ENCODE data around the gene LINS1.

Gene LINS1

DNA sequence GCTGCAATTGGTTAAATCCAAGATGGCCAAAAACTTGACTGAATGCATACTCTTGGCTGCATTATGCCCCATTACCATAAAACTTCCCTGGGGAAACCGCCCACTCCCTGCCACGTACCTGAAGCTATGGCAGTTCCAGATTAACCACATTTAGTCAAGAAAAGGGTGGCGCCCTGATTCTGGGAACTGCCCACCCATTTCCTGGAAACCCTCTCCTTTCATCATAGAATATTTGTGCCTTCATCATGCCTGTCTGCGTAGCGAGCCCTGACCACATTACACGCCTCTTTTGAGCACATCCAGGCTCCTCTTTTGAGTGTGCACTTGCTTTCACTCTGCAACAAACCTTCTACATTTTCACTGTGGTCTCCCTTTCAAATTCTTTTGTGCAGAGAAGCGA lies 5.2 kb downstream of the LINS1 start:
- H3K9me3 ChIP-seq (ENCODE audit: insufficient read depth, low read length) = peaks cover 6% of the 10 kb centered on the region; the same call in 1 of the 2 replicates
- H4K20me1 ChIP-seq (ENCODE audit: low read depth, low read length) = no peaks in the 10 kb centered on the region
- H3K9me2 ChIP-seq (replicated peaks; ENCODE audit: insufficient read depth, low read length) = no peaks in the 10 kb centered on the region
- TF ChIP-seq EZH2phosphoT487 (conservative IDR thresholded peaks at IDR 0.05; ENCODE audit: low read length) (no peak), CTCF (IDR thresholded peaks at IDR 0.05; ENCODE audit: insufficient read depth, low read length, poor library complexity, severe bottlenecking) (no peak)
- H3K4me3 ChIP-seq (ENCODE audit: insufficient read depth, low read length, poor library complexity, severe bottlenecking) = no peak overlapping the region
- H3K9ac ChIP-seq (ENCODE audit: low read length) = no peak overlapping the region
- no peak overlapping the region for H2AFZ ChIP-seq (ENCODE audit: low read depth, low read length, severe bottlenecking)
- no peak overlapping the region for H3K4me2 ChIP-seq (ENCODE audit: low read depth, low read length, poor library complexity, severe bottlenecking)
- H3K79me2 ChIP-seq (ENCODE audit: insufficient read depth, low read length) = peaks cover 91% of the 10 kb centered on the region
- no peaks in the 10 kb centered on the region for H3K27me3 ChIP-seq (ENCODE audit: low read length)
- no peak overlapping the region for H3K27ac ChIP-seq (ENCODE audit: low read depth, low read length)
- H3F3A ChIP-seq (ENCODE audit: insufficient read depth) = no peaks in the 10 kb centered on the region
- H3K36me3 ChIP-seq (ENCODE audit: low read length) = no peaks in the 10 kb centered on the region

- TF ChIP-seq EZH2phosphoT487 (conservative IDR thresholded peaks at IDR 0.05; ENCODE audit: low read length) = no peak
- no peak for TF ChIP-seq CTCF (IDR thresholded peaks at IDR 0.05; ENCODE audit: insufficient read depth, low read length, poor library complexity, severe bottlenecking)
- H3K27me3 ChIP-seq (ENCODE audit: low read length) = no peaks in the 10 kb centered on the region
- no peaks in the 10 kb centered on the region for H3K9me2 ChIP-seq (replicated peaks; ENCODE audit: insufficient read depth, low read length)
- no peak overlapping the region for H3K27ac ChIP-seq (ENCODE audit: low read depth, low read length)
- no peak overlapping the region for H3K4me3 ChIP-seq (ENCODE audit: insufficient read depth, low read length, poor library complexity, severe bottlenecking)
- H3K36me3 ChIP-seq (ENCODE audit: low read length) = no peaks in the 10 kb centered on the region
- no peaks in the 10 kb centered on the region for H4K20me1 ChIP-seq (ENCODE audit: low read depth, low read length)
- peaks cover 84% of the 10 kb centered on the region for H3K79me2 ChIP-seq (ENCODE audit: insufficient read depth, low read length)
- no peak overlapping the region for H2AFZ ChIP-seq (ENCODE audit: low read depth, low read length, severe bottlenecking)
- H3K9me3 ChIP-seq (ENCODE audit: insufficient read depth, low read length) = peaks cover 8% of the 10 kb centered on the region; the same call in 1 of the 2 replicates
- no peaks in the 10 kb centered on the region for H3F3A ChIP-seq (ENCODE audit: insufficient read depth)
- no peak overlapping the region for H3K9ac ChIP-seq (ENCODE audit: low read length)
- H3K4me2 ChIP-seq (ENCODE audit: low read depth, low read length, poor library complexity, severe bottlenecking) = no peak overlapping the region
Measured at GRCh38 chr15:100595964-100596363, 6.0 kb downstream of the LINS1 start.

GRCh38 chr15:100593431-100593830 lies 8.6 kb downstream of the LINS1 start:
- Histone ChIP-seq H3K36me3 (ENCODE audit: low read length) (no peaks in the 10 kb centered on the region), H2AFZ (ENCODE audit: low read depth, low read length, severe bottlenecking) (no peak overlapping the region), H3K4me3 (ENCODE audit: insufficient read depth, low read length, poor library complexity, severe bottlenecking) (no peak overlapping the region), H3K4me2 (ENCODE audit: low read depth, low read length, poor library complexity, severe bottlenecking) (no peak overlapping the region), H4K20me1 (ENCODE audit: low read depth, low read length) (no peaks in the 10 kb centered on the region), H3K9me3 (ENCODE audit: insufficient read depth, low read length) (peaks cover 30% of the 10 kb centered on the region), H3K27me3 (ENCODE audit: low read length) (no peaks in the 10 kb centered on the region), H3K9me2 (replicated peaks; ENCODE audit: insufficient read depth, low read length) (no peaks in the 10 kb centered on the region), H3F3A (ENCODE audit: insufficient read depth) (no peaks in the 10 kb centered on the region), H3K9ac (ENCODE audit: low read length) (no peak overlapping the region), H3K27ac (ENCODE audit: low read depth, low read length) (no peak overlapping the region), H3K79me2 (ENCODE audit: insufficient read depth, low read length) (peaks cover 73% of the 10 kb centered on the region)
- TF ChIP-seq EZH2phosphoT487 (conservative IDR thresholded peaks at IDR 0.05; ENCODE audit: low read length) = no peak
- no peak for TF ChIP-seq CTCF (IDR thresholded peaks at IDR 0.05; ENCODE audit: insufficient read depth, low read length, poor library complexity, severe bottlenecking)

All from SU-DHL-6 (cell line).